OCI-LY3 (cell line): ENCODE measurements around the gene SPINT2.

Source experiments
- EZH2phosphoT487 ChIP-seq: fragments of 200-600 bp; shearing (Covaris generic); IDR thresholded peaks from 2 replicates; pipeline ENCODE4 v1.6.1; 2018; ENCODE audit warnings: antibody characterized with exemption, mixed run types, low read depth
- TF ChIP-seq, protein P1 (sequence below): fragments of 200-600, 300-600 bp; sonication (generic); IDR thresholded peaks from 2 replicates; pipeline ENCODE4 v1.5.1; 2014; ENCODE audit warnings: antibody characterized with exemption, low read length, low read depth

DNA sequence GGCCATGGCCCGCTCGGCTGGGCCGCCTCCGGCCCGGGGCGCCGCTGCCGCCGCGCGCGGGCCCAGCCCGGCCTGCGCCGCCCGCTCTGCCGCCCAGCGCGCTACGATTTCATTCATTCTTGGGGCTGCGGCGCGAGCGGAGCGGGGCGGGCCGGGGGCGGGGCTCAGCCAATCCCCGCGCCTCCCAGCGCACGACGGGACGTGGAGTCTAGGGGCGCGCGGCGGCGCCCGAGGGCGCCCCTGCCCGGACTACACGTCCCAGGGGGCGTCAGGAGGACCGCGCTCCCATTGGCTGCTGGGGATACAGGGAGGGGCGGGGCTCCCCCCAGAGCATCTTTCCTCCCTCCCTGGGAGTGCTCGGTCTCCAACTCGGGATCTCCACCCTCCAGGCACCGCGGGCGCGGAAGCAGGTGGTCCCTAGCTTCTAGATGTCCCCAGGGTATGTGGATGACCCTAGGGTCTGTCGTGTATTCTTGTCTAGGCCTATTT is 34.7 kb upstream of the SPINT2 start:
- TF ChIP-seq, protein P1, sequence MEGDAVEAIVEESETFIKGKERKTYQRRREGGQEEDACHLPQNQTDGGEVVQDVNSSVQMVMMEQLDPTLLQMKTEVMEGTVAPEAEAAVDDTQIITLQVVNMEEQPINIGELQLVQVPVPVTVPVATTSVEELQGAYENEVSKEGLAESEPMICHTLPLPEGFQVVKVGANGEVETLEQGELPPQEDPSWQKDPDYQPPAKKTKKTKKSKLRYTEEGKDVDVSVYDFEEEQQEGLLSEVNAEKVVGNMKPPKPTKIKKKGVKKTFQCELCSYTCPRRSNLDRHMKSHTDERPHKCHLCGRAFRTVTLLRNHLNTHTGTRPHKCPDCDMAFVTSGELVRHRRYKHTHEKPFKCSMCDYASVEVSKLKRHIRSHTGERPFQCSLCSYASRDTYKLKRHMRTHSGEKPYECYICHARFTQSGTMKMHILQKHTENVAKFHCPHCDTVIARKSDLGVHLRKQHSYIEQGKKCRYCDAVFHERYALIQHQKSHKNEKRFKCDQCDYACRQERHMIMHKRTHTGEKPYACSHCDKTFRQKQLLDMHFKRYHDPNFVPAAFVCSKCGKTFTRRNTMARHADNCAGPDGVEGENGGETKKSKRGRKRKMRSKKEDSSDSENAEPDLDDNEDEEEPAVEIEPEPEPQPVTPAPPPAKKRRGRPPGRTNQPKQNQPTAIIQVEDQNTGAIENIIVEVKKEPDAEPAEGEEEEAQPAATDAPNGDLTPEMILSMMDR = no peak
- TF ChIP-seq EZH2phosphoT487 = no peak
